H1 (cell line): Measurements from ENCODE around the gene SLC44A1. TPM values are rescaled to one million over a fixed set of nuclear protein-coding genes. Genes with fewer than 3 reads are reported as not detected.

ENCODE experiments used
- CTCF ChIA-PET: fragments of 300-600 bp; sonication (Branson Sonifier 250); formaldehyde crosslinking; loops from one replicate; lab custom pipeline; 2021; ENCODE audit not compliant: partially characterized antibody; lab: Charles Lee
- POLR2A ChIA-PET: fragments of 300-600 bp; sonication (Branson Sonifier 250); formaldehyde crosslinking; loops from one replicate; lab custom pipeline; 2021; ENCODE audit warnings: inconsistent platforms; ENCODE audit not compliant: partially characterized antibody; lab: Charles Lee
- DNase-seq, 2 experiments: peaks; one replicate each; pipeline versions ENCODE4 v3.0.0 to v3.0.0-alpha.2; 2010 to 2022; ENCODE audit warnings: low spot score in 2 of 2, low read depth in 1 of 2, mixed read lengths in 1 of 2
- FAIRE-seq: peaks from 2 replicates; lab custom pipeline; 2011; peaks lifted over from hg19 to GRCh38; lab: Jason Lieb, UNC
- H2AFZ ChIP-seq: 2 replicates; pipeline ENCODE4 v1.8.1; 2012; ENCODE audit warnings: low read length, inconsistent platforms
- H2AK5ac ChIP-seq: 2 replicates; pipeline ENCODE4 v1.6.1; 2013; ENCODE audit warnings: low read depth, low read length
- H2BK120ac ChIP-seq: replicated peaks from 2 replicates; pipeline ENCODE3; 2013; ENCODE audit warnings: low read depth, low read length, inconsistent platforms
- H2BK12ac ChIP-seq: 2 replicates; pipeline ENCODE4 v1.6.1; 2013; ENCODE audit warnings: low read depth, low read length
- H2BK15ac ChIP-seq: 2 replicates; pipeline ENCODE4 v1.6.1; 2013; ENCODE audit warnings: low read length
- H2BK20ac ChIP-seq: 2 replicates; pipeline ENCODE4 v1.6.1; 2013; ENCODE audit warnings: low read length
- H2BK5ac ChIP-seq: 2 replicates; pipeline ENCODE4 v1.6.1; 2013; ENCODE audit warnings: low read depth, low read length
- H3K14ac ChIP-seq: 2 replicates; pipeline ENCODE4 v1.6.1; 2013; ENCODE audit warnings: inconsistent platforms; ENCODE audit not compliant: insufficient read length
- H3K18ac ChIP-seq: 2 replicates; pipeline ENCODE4 v1.6.1; 2013; ENCODE audit warnings: low read length; ENCODE audit errors: extremely low read depth
- H3K23ac ChIP-seq: 2 replicates; pipeline ENCODE4 v1.6.1; 2013; ENCODE audit warnings: inconsistent platforms; ENCODE audit not compliant: insufficient read length
- H3K23me2 ChIP-seq: 2 replicates; pipeline ENCODE4 v1.6.1; 2013; ENCODE audit warnings: low read depth, low read length
- H3K27ac ChIP-seq: 2 replicates; pipeline ENCODE4 v1.6.1; 2011; ENCODE audit warnings: low read depth, low read length, inconsistent platforms
- H3K27me3 ChIP-seq, 4 experiments: replicated peaks in 1 of 4; 1 replicate in 1 of 4; 2 replicates in 3 of 4; pipeline versions ENCODE4 v1.6.1 to v1.8.1; 2011 to 2013; ENCODE audit warnings: low read length in 3 of 4, mild to moderate bottlenecking in 3 of 4, inconsistent platforms in 2 of 4, mixed read lengths in 2 of 4, moderate library complexity in 1 of 4; ENCODE audit not compliant: control insufficient read depth in 3 of 4, insufficient read depth in 3 of 4; ENCODE audit errors: extremely low read depth in 1 of 4
- H3K36me3 ChIP-seq, 4 experiments: 2 replicates each; pipeline versions ENCODE4 v1.6.1 to v1.8.1; 2011 to 2013; ENCODE audit warnings: mild to moderate bottlenecking in 4 of 4, low read length in 3 of 4, moderate library complexity in 2 of 4, control low read depth in 1 of 4, inconsistent platforms in 1 of 4; ENCODE audit not compliant: insufficient read depth in 4 of 4, control insufficient read depth in 2 of 4
- H3K4ac ChIP-seq: replicated peaks from 2 replicates; pipeline ENCODE3; 2013; ENCODE audit warnings: low read length, low read depth, mixed read lengths, inconsistent platforms; ENCODE audit not compliant: insufficient read length
- H3K4me1 ChIP-seq, 4 experiments: replicated peaks in 1 of 4; 1 replicate in 1 of 4; 2 replicates in 3 of 4; pipeline versions ENCODE4 v1.6.1 to v1.8.1; 2011 to 2013; ENCODE audit warnings: low read length in 3 of 4, inconsistent platforms in 2 of 4, mixed read lengths in 1 of 4; ENCODE audit not compliant: insufficient read depth in 4 of 4, control insufficient read depth in 3 of 4
- H3K4me2 ChIP-seq, 2 experiments: 2 replicates each; pipeline versions ENCODE4 v1.6.1 to v1.8.1; 2011 to 2013; ENCODE audit warnings: low read depth in 2 of 2, low read length in 2 of 2, control low read depth in 1 of 2, inconsistent platforms in 1 of 2, mild to moderate bottlenecking in 1 of 2; ENCODE audit not compliant: insufficient read depth in 1 of 2
- H3K4me3 ChIP-seq, 4 experiments: fragments of 200-600, 300-600 bp in 1 of 4; sonication (generic), shearing (Covaris generic), sonication (Bioruptor Twin) in 1 of 4; 2 replicates each; pipeline versions ENCODE4 v1.5.1 to v1.8.1; 2011 to 2016; ENCODE audit warnings: low read length in 4 of 4, low read depth in 3 of 4, control low read depth in 2 of 4, inconsistent platforms in 2 of 4, mild to moderate bottlenecking in 2 of 4, mixed read lengths in 1 of 4, moderate library complexity in 1 of 4; ENCODE audit not compliant: insufficient read depth in 2 of 4; ENCODE audit errors: extremely low read depth in 1 of 4
- H3K56ac ChIP-seq: replicated peaks from 2 replicates; pipeline ENCODE3; 2013; ENCODE audit warnings: low read depth, mild to moderate bottlenecking, mixed read lengths, low read length, inconsistent platforms; ENCODE audit not compliant: insufficient read length
- H3K79me1 ChIP-seq: 2 replicates; pipeline ENCODE4 v1.6.1; 2013; ENCODE audit warnings: low read depth, low read length, control low read depth
- H3K79me2 ChIP-seq, 2 experiments: 2 replicates each; pipeline versions ENCODE4 v1.6.1 to v1.8.1; 2012 to 2013; ENCODE audit warnings: low read length in 2 of 2, mild to moderate bottlenecking in 2 of 2, inconsistent platforms in 1 of 2; ENCODE audit not compliant: insufficient read depth in 2 of 2, control insufficient read depth in 1 of 2
- H3K9ac ChIP-seq, 4 experiments: replicated peaks in 1 of 4; 1 replicate in 1 of 4; 2 replicates in 3 of 4; pipeline versions ENCODE4 v1.6.1 to v1.8.1; 2011 to 2013; ENCODE audit warnings: low read depth in 3 of 4, low read length in 3 of 4, control low read depth in 2 of 4, mild to moderate bottlenecking in 2 of 4, moderate library complexity in 2 of 4, inconsistent platforms in 1 of 4; ENCODE audit errors: extremely low read depth in 1 of 4
- H3K9me3 ChIP-seq, 2 experiments: 2 replicates each; pipeline versions ENCODE4 v1.6.1 to v1.8.1; 2012 to 2013; ENCODE audit warnings: mild to moderate bottlenecking in 2 of 2, moderate library complexity in 2 of 2, control low read depth in 1 of 2, inconsistent platforms in 1 of 2, low read depth in 1 of 2, low read length in 1 of 2, mixed read lengths in 1 of 2; ENCODE audit not compliant: insufficient read depth in 2 of 2
- H4K20me1 ChIP-seq, 2 experiments: replicated peaks in 1 of 2; 2 replicates each; pipeline versions ENCODE3 to v1.8.1; 2011 to 2013; ENCODE audit warnings: inconsistent platforms in 2 of 2, low read length in 2 of 2, mild to moderate bottlenecking in 1 of 2; ENCODE audit not compliant: insufficient read depth in 2 of 2, control insufficient read depth in 1 of 2
- H4K5ac ChIP-seq: 2 replicates; pipeline ENCODE4 v1.6.1; 2013; ENCODE audit warnings: low read length, low read depth, mixed read lengths, inconsistent platforms; ENCODE audit not compliant: insufficient read length
- H4K8ac ChIP-seq: 2 replicates; pipeline ENCODE4 v1.8.0; 2013; ENCODE audit warnings: mild to moderate bottlenecking, moderate library complexity, low read length, inconsistent platforms; ENCODE audit not compliant: insufficient read depth; ENCODE audit errors: extremely low read depth
- H4K91ac ChIP-seq: replicated peaks from 2 replicates; pipeline ENCODE3; 2013; ENCODE audit warnings: low read length, mixed read lengths, inconsistent platforms; ENCODE audit not compliant: insufficient read length
- BACH1 ChIP-seq: IDR thresholded peaks from 2 replicates; pipeline ENCODE4 v1.6.1; 2012; ENCODE audit warnings: low read length, improper control_type of control experiment
- BRCA1 ChIP-seq: IDR thresholded peaks from 2 replicates; pipeline ENCODE4 v1.6.1; 2012; ENCODE audit warnings: low read depth, low read length, improper control_type of control experiment
- CBX8 ChIP-seq: fragments of 300-800, 300-1000 bp; sonication (generic); IDR thresholded peaks from 2 replicates; pipeline ENCODE4 v1.7.1; 2016; ENCODE audit warnings: low read depth, low read length, borderline replicate concordance
- CREB1 ChIP-seq: IDR thresholded peaks from 2 replicates; pipeline ENCODE4 v1.6.1; 2012; ENCODE audit warnings: inconsistent platforms
- CTBP2 ChIP-seq: IDR thresholded peaks from 2 replicates; pipeline ENCODE4 v1.7.0; 2011; ENCODE audit warnings: borderline replicate concordance, mild to moderate bottlenecking, moderate library complexity, mixed read lengths, low read length; ENCODE audit not compliant: insufficient read depth, insufficient read length
- KDM1A ChIP-seq: fragments of 200-600, 300-600 bp; sonication (generic); IDR thresholded peaks from 2 replicates; pipeline ENCODE4 v1.7.1; 2016; ENCODE audit warnings: mild to moderate bottlenecking, low read length, borderline replicate concordance
- SAP30 ChIP-seq: fragments of 300-600 bp; sonication (generic); IDR thresholded peaks from 2 replicates; pipeline ENCODE4 v1.7.1; 2012; ENCODE audit warnings: low read length, moderate library complexity, mild to moderate bottlenecking, inconsistent platforms; ENCODE audit not compliant: insufficient read depth, insufficient replicate concordance
- SRF ChIP-seq: IDR thresholded peaks from 2 replicates; pipeline ENCODE4 v1.6.1; 2011; ENCODE audit warnings: mild to moderate bottlenecking, low read depth, low read length, moderate library complexity
- SUZ12 ChIP-seq: fragments of 200-600 bp; sonication (generic); IDR thresholded peaks from 2 replicates; pipeline ENCODE4 v1.6.1; 2012; ENCODE audit warnings: mild to moderate bottlenecking, inconsistent platforms, low read length, moderate library complexity, mixed read lengths
- TCF12 ChIP-seq: IDR thresholded peaks from 2 replicates; pipeline ENCODE4 v1.6.1; 2011; ENCODE audit warnings: low read depth, mild to moderate bottlenecking, low read length
- WGBS, 2 experiments: shearing (Covaris generic) in 1 of 2; methylation state at CpG; one replicate each; pipeline versions ENCODE4 v1.1.6 to v1.1.7; 2013 to 2015; ENCODE audit warnings: low lambda C conversion rate in 2 of 2, mixed read lengths in 2 of 2, inconsistent platforms in 1 of 2, low coverage in 1 of 2, missing lambda C conversion rate in 1 of 2; ENCODE audit not compliant: insufficient replicate concordance in 2 of 2, insufficient coverage in 1 of 2, insufficient read length in 1 of 2; ENCODE audit errors: extremely low coverage in 1 of 2, missing lambda C conversion rate in 1 of 2; 5-methylcytosine and 5-hydroxymethylcytosine counted together
- polyA plus RNA-seq, 7 experiments: library from polyadenylated mRNA; depleted of rRNA in 3 of 7; stranded (reverse) in 5 of 7; unstranded in 2 of 7; fragments of >200 nt in 5 of 7; fragments of 200-250 nt in 2 of 7; gene quantifications; 1 replicate in 5 of 7; 2 replicates in 1 of 7; 4 replicates in 1 of 7; pipeline versions ENCODE4 v1.2.1 to v1.2.3, GENCODE V29; 2011 to 2013; ENCODE audit warnings: missing spikeins in 2 of 7, mixed read lengths in 2 of 7
- total RNA-seq: library from RNA; stranded (reverse); fragmentation: NEBNext Ultra II Directional; extraction: Animal tissue kit (Norgen Biotek cat#: 25700); gene quantifications from 2 replicates; pipeline ENCODE4 v1.2.1, GENCODE V29; 2021
- TF ChIP-seq, protein P1 (sequence below): IDR thresholded peaks from 2 replicates; pipeline ENCODE4 v1.6.1; 2011; ENCODE audit warnings: low read length, improper control_type of control experiment

The SLC44A1 gene
- total and polyA plus RNA-seq, 2 of the 8 experiments (the other 6 are each of a cell fraction or from before 2014, with no cell fraction given), result 30.5 to 71.2 TPM

DNA sequence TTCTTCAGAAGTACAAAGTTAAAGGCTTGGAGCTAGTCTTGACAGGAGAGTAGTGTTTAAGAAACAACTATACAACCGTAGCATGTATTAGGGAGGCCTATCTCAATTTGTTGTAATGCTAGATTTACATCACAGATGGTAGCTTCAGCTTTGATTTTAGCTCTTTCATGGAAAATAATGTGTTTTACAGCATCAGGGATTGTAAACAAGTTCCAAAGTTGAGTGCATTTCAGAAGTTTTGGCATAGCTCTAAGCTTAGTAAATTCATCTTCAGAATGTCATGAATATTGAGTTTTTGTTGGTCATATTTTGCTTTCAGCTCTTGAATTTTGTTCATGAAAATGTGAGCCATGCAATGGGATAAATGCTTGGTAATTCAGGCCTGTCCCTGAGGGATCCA lies 30.7 kb downstream of the SLC44A1 start:
- ChIA-PET POLR2A (interaction anchor here (0.7 to 1.2 kb wide), 4 partner anchors 8 to 30 kb away, joined by 3 read pairs; no protein-coding TSS in a partner anchor), CTCF (interaction anchor here (0.7 to 1.3 kb wide), 6 partner anchors 9 to 29 kb away, joined by 3 to 6 read pairs (median 4); no protein-coding TSS in a partner anchor)
- Histone ChIP-seq H3K27ac (no peak overlapping the region), H4K91ac (no peak overlapping the region), H2BK5ac (no peak overlapping the region), H3K23me2 (no peaks in the 10 kb centered on the region), H2AFZ (no peak overlapping the region), H3K4me2 (no peak overlapping the region), H2AK5ac (no peak overlapping the region), H2BK120ac (no peak overlapping the region), H2BK15ac (no peak overlapping the region), H3K4me1 (peaks cover 0 to 6% (median 3%) of the 10 kb centered on the region in 4 experiments; a peak in 3 of 7 replicates), H2BK20ac (no peak overlapping the region), H3K9me3 (no peaks in the 10 kb centered on the region), H3K56ac (no peak overlapping the region), H3K9ac (no peak overlapping the region), H3K79me1 (peaks cover 2% of the 10 kb centered on the region; the same call in 1 of the 2 replicates), H3K27me3 (no peaks in the 10 kb centered on the region), H4K5ac (no peak overlapping the region), H3K4me3 (no peak overlapping the region), H3K36me3 (no peaks in the 10 kb centered on the region; a peak in 1 of 8 replicates), H3K18ac (no peak overlapping the region), H3K14ac (no peak overlapping the region), H2BK12ac (no peak overlapping the region), H4K8ac (no peak overlapping the region), H4K20me1 (no peaks in the 10 kb centered on the region), H3K23ac (no peak overlapping the region), H3K4ac (no peak overlapping the region), H3K79me2 (peaks cover 0 to 78% of the 10 kb centered on the region in 2 experiments; a peak in 3 of 4 replicates)
- FAIRE-seq, result no peak
- WGBS, 2 experiments, result 85% methylated on average over 1 of the region's 1 CpG; no CpG with 5 or more reads in 1 of the 2 experiments
- DNase-seq, result no peak
- TF ChIP-seq, protein P1, sequence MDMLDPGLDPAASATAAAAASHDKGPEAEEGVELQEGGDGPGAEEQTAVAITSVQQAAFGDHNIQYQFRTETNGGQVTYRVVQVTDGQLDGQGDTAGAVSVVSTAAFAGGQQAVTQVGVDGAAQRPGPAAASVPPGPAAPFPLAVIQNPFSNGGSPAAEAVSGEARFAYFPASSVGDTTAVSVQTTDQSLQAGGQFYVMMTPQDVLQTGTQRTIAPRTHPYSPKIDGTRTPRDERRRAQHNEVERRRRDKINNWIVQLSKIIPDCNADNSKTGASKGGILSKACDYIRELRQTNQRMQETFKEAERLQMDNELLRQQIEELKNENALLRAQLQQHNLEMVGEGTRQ, result no peak
- TF ChIP-seq SUZ12, result no peak
- TF ChIP-seq BRCA1, result no peak
- TF ChIP-seq CREB1, result no peak
- no peak for TF ChIP-seq TCF12
- TF ChIP-seq SRF, result no peak
- TF ChIP-seq BACH1, result no peak
- TF ChIP-seq CTBP2, result no peak
- TF ChIP-seq SAP30, result no peak
- no peak for TF ChIP-seq CBX8
- TF ChIP-seq KDM1A, result no peak
